Muscle of back (tissue), 11 donors: ENCODE measurements around the gene HID1. TPM values are rescaled to one million over a fixed set of nuclear protein-coding genes. Genes with fewer than 3 reads are reported as not detected.

Experiments used
- DNase-seq, 3 donors: peaks; one replicate each; pipeline versions ENCODE4 v3.0.0 to v3.0.0-alpha.2; 2013
- polyA plus RNA-seq, 10 donors: library from polyadenylated mRNA; unstranded; fragments of 120-200 nt; gene quantifications; one replicate each; pipeline ENCODE4 v1.2.1, GENCODE V29; 2013; ENCODE audit not compliant: insufficient read length in 10 of 10

HID1 gene
- polyA plus RNA-seq, 10 donors = 4.6 to 7.6 (median 5.9) TPM

GRCh38 chr17:74903034-74903433, 69.5 kb downstream of the HID1 start:
- no peak for DNase-seq

DNA sequence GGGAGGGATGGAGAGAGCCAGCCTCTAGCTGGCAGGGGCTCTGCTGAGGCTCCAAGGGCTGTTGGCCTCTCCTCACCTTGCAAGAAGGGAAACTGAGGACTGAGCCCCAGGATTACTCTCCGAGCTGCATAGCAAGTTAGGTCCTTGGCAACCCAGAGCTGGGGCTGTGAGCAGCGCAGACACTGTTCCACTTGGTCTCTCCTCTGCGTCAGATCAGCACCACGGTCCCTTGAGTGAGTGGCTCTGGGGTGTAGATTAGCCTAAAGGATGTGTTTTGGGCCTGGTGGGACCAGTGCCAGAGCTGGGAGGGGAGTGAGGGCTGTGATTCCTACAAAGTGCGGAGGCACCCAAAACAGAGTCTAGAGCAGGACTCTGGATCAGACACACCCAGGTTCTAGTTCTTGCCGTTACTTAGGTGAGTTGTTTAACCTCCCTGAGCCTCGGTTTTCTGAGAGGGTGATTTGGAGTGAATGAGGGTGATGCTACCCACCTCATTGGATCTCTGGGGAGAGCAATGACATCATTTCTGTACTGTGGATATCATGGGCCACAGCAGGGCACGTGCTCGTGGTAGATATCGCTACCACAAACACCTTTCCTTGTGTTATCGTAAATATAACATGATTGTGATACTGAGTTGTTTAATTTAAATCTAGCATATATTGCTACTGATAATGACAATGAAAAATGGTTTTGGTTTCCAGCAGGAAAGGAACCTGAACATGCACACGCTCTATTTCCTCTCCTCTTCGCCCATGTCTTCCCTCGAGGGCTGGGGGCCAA, 71.0 kb downstream of the HID1 start:
- DNase-seq = no peak

Other genes with a start within 250 kb of the HID1 start
- gene RAB37, start 235.5 kb downstream of the HID1 start, polyA plus RNA-seq = 1 to 10 TPM in 8 of 10 donors, under 1 TPM in 2; 0.38 to 2.6 (median 1.5) TPM
- 10 to 100 TPM in 1 of 10 donors, 1 to 10 TPM in 9; 4.9 to 13.4 (median 8.9) TPM for gene NHERF1, start 224.1 kb downstream of the HID1 start, polyA plus RNA-seq
- gene NAT9, start 196.4 kb downstream of the HID1 start, polyA plus RNA-seq = 10 to 100 TPM; 28.4 to 40.0 (median 33.4) TPM
- 1 to 10 TPM in 5 of 10 donors, under 1 TPM in 5; 0.60 to 1.8 (median 0.99) TPM for gene GRIN2C, start 112.9 kb downstream of the HID1 start, polyA plus RNA-seq
- gene FDXR, start 99.8 kb downstream of the HID1 start, polyA plus RNA-seq = 1 to 10 TPM; 1.3 to 5.7 (median 2.5) TPM
- gene FADS6, start 79.1 kb downstream of the HID1 start, polyA plus RNA-seq = under 1 TPM in 2 of 10 donors, not detected in 8; 0.24 to 0.84 TPM
- under 1 TPM in 3 of 10 donors, not detected in 7; 0.04 to 0.69 (median 0.30) TPM for gene USH1G, start 49.5 kb downstream of the HID1 start, polyA plus RNA-seq
- not detected for gene OTOP2, start 48.5 kb downstream of the HID1 start, polyA plus RNA-seq
- not detected for gene OTOP3, start 36.9 kb downstream of the HID1 start, polyA plus RNA-seq
- 10 to 100 TPM in 2 of 10 donors, 1 to 10 TPM in 8; 5.7 to 10.8 (median 8.0) TPM for gene CDR2L, start 14.9 kb upstream of the HID1 start, polyA plus RNA-seq
- gene MRPL58, start 39.9 kb upstream of the HID1 start, polyA plus RNA-seq = 10 to 100 TPM; 18.8 to 24.7 (median 21.6) TPM
- gene ATP5PD, start 74.2 kb upstream of the HID1 start, polyA plus RNA-seq = 100 to 1,000 TPM; 236 to 279 (median 251) TPM
- gene KCTD2, start 74.5 kb upstream of the HID1 start, polyA plus RNA-seq = 10 to 100 TPM; 20.1 to 24.2 (median 21.4) TPM
- 10 to 100 TPM in 1 of 10 donors, 1 to 10 TPM in 9; 5.3 to 12.2 (median 7.6) TPM for gene SLC16A5, start 115.2 kb upstream of the HID1 start, polyA plus RNA-seq
- 1 to 10 TPM; 4.6 to 7.8 (median 6.6) TPM for gene ARMC7, start 137.2 kb upstream of the HID1 start, polyA plus RNA-seq
- 10 to 100 TPM; 30.3 to 42.9 (median 38.6) TPM for gene NT5C, start 159.0 kb upstream of the HID1 start, polyA plus RNA-seq
- gene JPT1, start 181.8 kb upstream of the HID1 start, polyA plus RNA-seq = 100 to 1,000 TPM; 146 to 366 (median 269) TPM
- 100 to 1,000 TPM; 324 to 484 (median 381) TPM for gene SUMO2, start 210.2 kb upstream of the HID1 start, polyA plus RNA-seq
- gene NUP85, start 232.9 kb upstream of the HID1 start, polyA plus RNA-seq = 10 to 100 TPM; 32.9 to 62.6 (median 42.9) TPM